Fibroblast of villous mesenchyme (primary cell): ENCODE measurements around the gene TTC9C. TPM values are rescaled to one million over a fixed set of nuclear protein-coding genes. Genes with fewer than 3 reads are reported as not detected.

ENCODE experiments used
- DNase-seq: peaks from one replicate; pipeline ENCODE4 v3.0.0-alpha.2; 2010; ENCODE audit warnings: low read depth
- H3K4me3 ChIP-seq: 2 replicates; pipeline ENCODE4 v1.5.1; 2011; ENCODE audit warnings: low read depth, mild to moderate bottlenecking, low read length
- total RNA-seq: library from RNA; depleted of rRNA; stranded (reverse); fragments of >200 nt; gene quantifications from 2 replicates; pipeline ENCODE4 v1.2.3, GENCODE V29; 2012
- TF ChIP-seq, protein P1 (sequence below): IDR thresholded peaks from 2 replicates; pipeline ENCODE4 v1.5.1; 2012; ENCODE audit warnings: low read depth, mild to moderate bottlenecking, low read length; ENCODE audit not compliant: insufficient read depth

TTC9C gene
- total RNA-seq, 1 donor = 36.7 TPM

GRCh38 chr11:62705880-62706849 lies 22.1 kb upstream of the TTC9C start:
- H3K4me3 ChIP-seq = peak overlapping the region; percentile 79
- TF ChIP-seq, protein P1, sequence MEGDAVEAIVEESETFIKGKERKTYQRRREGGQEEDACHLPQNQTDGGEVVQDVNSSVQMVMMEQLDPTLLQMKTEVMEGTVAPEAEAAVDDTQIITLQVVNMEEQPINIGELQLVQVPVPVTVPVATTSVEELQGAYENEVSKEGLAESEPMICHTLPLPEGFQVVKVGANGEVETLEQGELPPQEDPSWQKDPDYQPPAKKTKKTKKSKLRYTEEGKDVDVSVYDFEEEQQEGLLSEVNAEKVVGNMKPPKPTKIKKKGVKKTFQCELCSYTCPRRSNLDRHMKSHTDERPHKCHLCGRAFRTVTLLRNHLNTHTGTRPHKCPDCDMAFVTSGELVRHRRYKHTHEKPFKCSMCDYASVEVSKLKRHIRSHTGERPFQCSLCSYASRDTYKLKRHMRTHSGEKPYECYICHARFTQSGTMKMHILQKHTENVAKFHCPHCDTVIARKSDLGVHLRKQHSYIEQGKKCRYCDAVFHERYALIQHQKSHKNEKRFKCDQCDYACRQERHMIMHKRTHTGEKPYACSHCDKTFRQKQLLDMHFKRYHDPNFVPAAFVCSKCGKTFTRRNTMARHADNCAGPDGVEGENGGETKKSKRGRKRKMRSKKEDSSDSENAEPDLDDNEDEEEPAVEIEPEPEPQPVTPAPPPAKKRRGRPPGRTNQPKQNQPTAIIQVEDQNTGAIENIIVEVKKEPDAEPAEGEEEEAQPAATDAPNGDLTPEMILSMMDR = no peak

GRCh38 chr11:62706850-62707247 lies 21.4 kb upstream of the TTC9C start:
- H3K4me3 ChIP-seq = peak overlapping the region; percentile 79
- TF ChIP-seq, protein P1 = no peak
- DNase-seq = no peak

More at GRCh38 chr11:62705880-62706849, 22.1 kb upstream of the TTC9C start:
- DNase-seq = peak; percentile 94

DNA sequence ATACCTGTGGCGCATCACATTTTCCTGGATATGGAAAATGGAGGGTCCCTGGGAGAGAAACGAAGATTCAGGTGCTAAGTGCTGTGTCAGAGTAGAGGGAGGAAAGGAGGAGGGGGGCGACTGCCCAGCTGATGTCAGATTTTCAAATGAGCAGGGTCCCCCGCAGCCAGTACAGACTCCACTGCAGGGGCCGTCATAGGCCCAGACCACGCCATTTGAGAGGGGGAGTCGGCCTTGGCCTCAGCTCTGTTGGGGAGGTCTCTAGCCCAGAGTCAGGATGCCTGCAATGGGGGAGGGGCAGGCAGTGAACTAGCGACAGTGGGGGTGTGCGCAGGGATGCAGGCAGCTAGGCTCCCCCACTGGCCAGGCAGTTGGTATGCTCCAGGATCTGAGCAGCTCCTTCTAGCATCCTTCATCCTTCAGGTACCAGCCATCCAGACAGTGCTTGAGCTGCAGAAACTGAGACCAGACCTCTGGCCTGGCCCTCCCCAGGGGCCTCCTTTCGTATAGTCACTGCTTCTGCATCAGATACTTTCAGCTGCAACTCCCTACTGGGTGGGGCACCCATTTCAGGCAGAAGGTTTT lies 20.9 kb upstream of the TTC9C start, which contains the start of the genes BSCL2 and GNG3:
TSS of gene BSCL2 (minus strand) at position 148 of the 585 bp plus-strand sequence. CDS start 229 bp downstream, outside the sequence.
TSS of gene GNG3 (plus strand) at position 400 of the 585 bp plus-strand sequence. CDS start 620 bp downstream, outside the sequence.
- peak within 1 kb of the TSS; percentile 79 for H3K4me3 ChIP-seq
- no peak for DNase-seq
- TF ChIP-seq, protein P1 = no peak

- TF ChIP-seq, protein P1 = no peak
Measured at GRCh38 chr11:62708392-62708791, 19.9 kb upstream of the TTC9C start.

DNA sequence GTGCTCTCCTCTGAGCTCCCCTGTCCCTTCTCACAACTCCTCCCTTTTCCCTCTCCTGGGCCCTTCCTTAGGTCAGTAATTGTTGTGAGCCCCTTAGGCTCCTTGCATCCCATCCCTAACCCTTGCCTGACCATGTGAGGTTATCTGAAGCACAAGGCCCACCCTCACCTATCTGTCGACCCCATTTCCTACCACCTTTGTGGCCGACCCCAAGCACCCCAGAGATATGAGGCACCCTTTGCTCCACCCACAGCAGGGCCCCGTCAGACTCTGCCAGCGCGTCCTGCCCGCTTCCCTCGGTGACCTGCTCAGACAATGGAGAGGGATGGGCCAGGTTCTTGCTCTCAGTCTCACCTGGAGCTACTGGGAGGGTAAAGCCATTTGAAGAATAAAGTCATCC lies 19.5 kb upstream of the TTC9C start:
- TF ChIP-seq, protein P1 = no peak
- no peak for DNase-seq
- H3K4me3 ChIP-seq = peak overlapping the region; percentile 66

More at GRCh38 chr11:62708392-62708791, 19.9 kb upstream of the TTC9C start:
- no peak for DNase-seq
- no peak overlapping the region for H3K4me3 ChIP-seq

DNA sequence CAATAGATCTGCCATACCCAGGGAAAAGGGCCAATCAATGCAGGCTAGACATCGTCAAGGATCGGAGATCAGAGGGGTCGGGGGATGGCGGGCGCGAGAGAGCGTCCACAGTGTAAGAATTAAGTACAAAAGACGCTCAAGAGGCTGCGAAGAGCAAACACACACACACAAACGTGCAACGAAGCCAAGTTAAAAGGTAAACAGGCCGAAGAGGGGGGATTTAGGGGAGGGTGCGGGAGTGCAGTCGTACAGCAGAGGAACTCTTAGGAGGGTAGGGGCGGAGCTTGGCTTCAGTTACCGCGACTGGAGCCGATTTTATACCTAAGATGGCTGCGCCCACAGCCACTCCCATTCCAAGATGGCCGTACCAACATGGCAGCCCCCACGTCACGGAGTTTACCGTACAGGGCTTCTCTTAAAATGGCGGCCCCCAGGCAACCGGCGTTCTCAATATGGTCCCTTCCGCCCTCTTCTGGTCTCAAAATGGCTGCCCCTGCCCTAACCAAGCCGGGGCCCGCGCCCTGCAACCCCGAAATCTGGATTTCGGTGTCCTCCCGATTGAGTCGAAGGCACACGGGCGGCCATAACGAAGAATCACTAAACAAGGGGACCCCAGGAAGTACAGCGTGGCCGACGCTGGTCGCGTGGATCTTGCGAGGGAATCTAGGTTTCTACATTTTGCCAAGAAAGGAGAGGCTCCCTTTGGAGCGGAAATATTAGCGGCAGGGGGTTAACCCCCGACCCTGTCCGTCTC lies 18.9 kb upstream of the TTC9C start:
- TF ChIP-seq, protein P1 = no peak
- H3K4me3 ChIP-seq = peak overlapping the region; percentile 66
- DNase-seq = peak; percentile 98
